Measurements from ENCODE around the gene NTSR1. TPM values are rescaled to one million over a fixed set of nuclear protein-coding genes. Genes with fewer than 3 reads are reported as not detected.
A peak's percentile ranks its signal among the peaks of the same experiment; 100 is the strongest.

NTSR1 gene
- total and polyA plus RNA-seq, 2 of the 13 experiments (the other 11 are each of a cell fraction or from before 2014, with no cell fraction given), result 0.09 to 0.12 TPM

DNA sequence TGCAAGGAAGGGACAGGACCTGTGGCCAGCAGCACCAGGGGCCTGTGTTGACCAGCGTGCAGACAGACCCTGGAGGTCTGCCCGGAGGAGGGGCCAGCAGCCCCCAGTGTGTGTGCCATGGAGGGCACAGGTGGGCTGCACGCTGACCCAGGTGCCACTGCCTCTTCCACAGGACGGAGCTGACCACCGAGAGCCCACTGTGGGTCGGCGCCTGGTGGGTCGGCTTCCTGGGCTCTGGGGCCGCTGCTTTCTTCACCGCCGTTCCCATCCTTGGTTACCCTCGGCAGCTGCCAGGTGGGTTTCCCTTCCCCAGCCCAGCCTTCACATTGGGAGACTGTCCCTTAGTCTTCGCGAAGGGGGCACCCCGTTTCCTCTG, 48.4 kb upstream of the NTSR1 start:
- Histone ChIP-seq H2AFZ (ENCODE audit: low read length) (no peak overlapping the region), H3K27me3 (ENCODE audit: control insufficient read depth in 1 of 2, insufficient read depth in 2 of 2, low read length in 2 of 2) (no peaks in the 10 kb centered on the region), H3K27ac (ENCODE audit: extremely low read length, insufficient read depth, low read length) (no peak overlapping the region), H3K4me3 (replicated peaks in 1 of 3; ENCODE audit: insufficient read depth in 1 of 3, low read depth in 2 of 3, low read length in 3 of 3) (no peak overlapping the region), H3K79me2 (ENCODE audit: insufficient read depth, low read length) (peaks cover 4% of the 10 kb centered on the region), H3K4me2 (ENCODE audit: low read depth, low read length) (no peak overlapping the region), H3K9me3 (ENCODE audit: low read length) (no peaks in the 10 kb centered on the region), H3K4me1 (ENCODE audit: insufficient read depth, low read length) (peaks cover 33% of the 10 kb centered on the region), H3K9ac (ENCODE audit: insufficient read depth, low read depth, low read length) (no peak overlapping the region), H3K36me3 (replicated peaks in 1 of 2; ENCODE audit: control insufficient read depth in 1 of 2, insufficient read depth in 2 of 2, low read length in 2 of 2) (peaks cover 6 to 49% of the 10 kb centered on the region in 2 experiments; a peak in 4 of 5 replicates), H4K20me1 (ENCODE audit: insufficient read depth, low read length) (no peaks in the 10 kb centered on the region)
- CTCF ChIA-PET (ENCODE audit: low intra/inter-chr PET ratio, low total read pairs), result no interaction called here
- POLR2A ChIA-PET, result no interaction called here
- BruUV-seq (replicated peaks), result no TSS peak
- WGBS (ENCODE audit: low lambda C conversion rate), result 96% methylated on average over 15 of the region's 15 CpGs
- ATAC-seq (no peak), DNase-seq (ENCODE audit: low spot score) (no peak), FAIRE-seq (no peak)
- intact Hi-C loops (cut with micrococcal nuclease; ENCODE audit: unreplicated experiment), result no loop called here
- in situ Hi-C loops (cut with HindIII; ENCODE audit: extremely low pct_ligation_motif_present, low pct_unique_long_range_greater_than_20kb), result no loop called here
- TF ChIP-seq RBM39 (IDR thresholded peaks at IDR 0.05; ENCODE audit: low read depth, low read length, poor library complexity, severe bottlenecking) (peak; percentile 39), ZNF841 (CRISPR knock-in tag; IDR thresholded peaks at IDR 0.05; ENCODE audit: borderline replicate concordance) (no peak)

GRCh38 chr20:62660768-62661167, 47.9 kb upstream of the NTSR1 start:
- BruUV-seq (replicated peaks), result no TSS peak
- no peak overlapping the region for H3K9ac ChIP-seq (ENCODE audit: insufficient read depth, low read depth, low read length)
- H3K4me3 ChIP-seq (replicated peaks in 1 of 3; ENCODE audit: insufficient read depth in 1 of 3, low read depth in 2 of 3, low read length in 3 of 3), result no peak overlapping the region
- ATAC-seq (no peak), DNase-seq (ENCODE audit: low spot score) (no peak), FAIRE-seq (no peak)
- H3K79me2 ChIP-seq (ENCODE audit: insufficient read depth, low read length), result no peaks in the 10 kb centered on the region
- WGBS (ENCODE audit: low lambda C conversion rate), result 94% methylated on average over 18 of the region's 18 CpGs
- ChIA-PET CTCF (ENCODE audit: low intra/inter-chr PET ratio, low total read pairs) (no interaction called here), POLR2A (no interaction called here)
- no peak overlapping the region for H3K4me2 ChIP-seq (ENCODE audit: low read depth, low read length)
- no peaks in the 10 kb centered on the region for H4K20me1 ChIP-seq (ENCODE audit: insufficient read depth, low read length)
- no peak overlapping the region for H3K27ac ChIP-seq (ENCODE audit: extremely low read length, insufficient read depth, low read length)
- TF ChIP-seq HDAC6 (IDR thresholded peaks at IDR 0.05; ENCODE audit: low read depth, low read length) (no peak), ZNF543 (CRISPR knock-in tag; IDR thresholded peaks at IDR 0.05) (no peak), ZNF256 (CRISPR knock-in tag; conservative IDR thresholded peaks at IDR 0.05) (no peak), CHD4 (IDR thresholded peaks at IDR 0.05; ENCODE audit: borderline replicate concordance, low read length) (no peak), NBN (conservative IDR thresholded peaks at IDR 0.05) (no peak), ZNF552 (CRISPR knock-in tag; IDR thresholded peaks at IDR 0.05; ENCODE audit: borderline replicate concordance) (no peak), ISL2 (CRISPR knock-in tag; IDR thresholded peaks at IDR 0.05) (no peak), CREM (IDR thresholded peaks at IDR 0.05) (no peak), CREM (CRISPR knock-in tag; IDR thresholded peaks at IDR 0.05) (no peak), NCOA5 (CRISPR knock-in tag; IDR thresholded peaks at IDR 0.05) (no peak)
- in situ Hi-C loops (cut with HindIII; ENCODE audit: extremely low pct_ligation_motif_present, low pct_unique_long_range_greater_than_20kb) (no loop called here), intact Hi-C loops (cut with micrococcal nuclease; ENCODE audit: unreplicated experiment) (no loop called here)
- H3K27me3 ChIP-seq (ENCODE audit: control insufficient read depth in 1 of 2, insufficient read depth in 2 of 2, low read length in 2 of 2), result no peaks in the 10 kb centered on the region
- peaks cover 6 to 48% of the 10 kb centered on the region in 2 experiments; a peak in 4 of 5 replicates for H3K36me3 ChIP-seq (replicated peaks in 1 of 2; ENCODE audit: control insufficient read depth in 1 of 2, insufficient read depth in 2 of 2, low read length in 2 of 2)
- peaks cover 38% of the 10 kb centered on the region for H3K4me1 ChIP-seq (ENCODE audit: insufficient read depth, low read length)
- H2AFZ ChIP-seq (ENCODE audit: low read length), result no peak overlapping the region
- no peaks in the 10 kb centered on the region for H3K9me3 ChIP-seq (ENCODE audit: low read length)
